ENCODE results near the gene C2orf72. TPM values are rescaled to one million over a fixed set of nuclear protein-coding genes. Genes with fewer than 3 reads are reported as not detected.

The C2orf72 gene
- total and polyA plus RNA-seq, 2 of the 13 experiments (the other 11 are each of a cell fraction or from before 2014, with no cell fraction given), result 147 to 203 TPM

GRCh38 chr2:231039821-231040364 is 2.6 kb downstream of the C2orf72 start (continued):
- TF ChIP-seq TCF7 (IDR thresholded peaks at IDR 0.05; ENCODE audit: low read depth), result no peak
- peak; percentile 31; the same call in 1 of the 2 replicates for TF ChIP-seq IRF2 (CRISPR knock-in tag; IDR thresholded peaks at IDR 0.05)
- peak; percentile 68 for TF ChIP-seq ZNF362 (CRISPR knock-in tag; IDR thresholded peaks at IDR 0.05; ENCODE audit: borderline replicate concordance)
- no peak for TF ChIP-seq MAFF (IDR thresholded peaks at IDR 0.05; ENCODE audit: low read depth, low read length)
- no peak for TF ChIP-seq ZKSCAN5 (CRISPR knock-in tag; IDR thresholded peaks at IDR 0.05)
- TF ChIP-seq ZFP36L2 (CRISPR knock-in tag; IDR thresholded peaks at IDR 0.05), result no peak
- peak; percentile 70; the same call in 1 of the 2 replicates for TF ChIP-seq REPIN1 (CRISPR knock-in tag; IDR thresholded peaks at IDR 0.05; ENCODE audit: borderline replicate concordance, low read depth)
- peak; percentile 29; the same call in 1 of the 2 replicates for TF ChIP-seq DPF2 (CRISPR knock-in tag; IDR thresholded peaks at IDR 0.05; ENCODE audit: borderline replicate concordance, low read depth)
- TF ChIP-seq CREB3 (CRISPR knock-in tag; IDR thresholded peaks at IDR 0.05), result no peak
- no peak for TF ChIP-seq NR0B2 (CRISPR knock-in tag; IDR thresholded peaks at IDR 0.05)
- TF ChIP-seq RFX1 (IDR thresholded peaks at IDR 0.05), result no peak
- TF ChIP-seq KDM3A (CRISPR knock-in tag; IDR thresholded peaks at IDR 0.05; ENCODE audit: low read depth), result no peak
- TF ChIP-seq ZSCAN22 (CRISPR knock-in tag; IDR thresholded peaks at IDR 0.05), result no peak
- TF ChIP-seq HES4 (CRISPR knock-in tag; IDR thresholded peaks at IDR 0.05; ENCODE audit: borderline replicate concordance), result no peak
- no peak for TF ChIP-seq ZBTB4 (CRISPR knock-in tag; IDR thresholded peaks at IDR 0.05; ENCODE audit: borderline replicate concordance)
- no peak for TF ChIP-seq RELA (CRISPR knock-in tag; IDR thresholded peaks at IDR 0.05)
- no peak for TF ChIP-seq ZNF724P (CRISPR knock-in tag; IDR thresholded peaks at IDR 0.05; ENCODE audit: borderline replicate concordance)
- TF ChIP-seq MYNN (CRISPR knock-in tag; IDR thresholded peaks at IDR 0.05; ENCODE audit: low read depth), result no peak
- TF ChIP-seq ZNF3 (CRISPR knock-in tag; IDR thresholded peaks at IDR 0.05), result peak; percentile 66; the same call in 1 of the 2 replicates
- TF ChIP-seq ISL2 (CRISPR knock-in tag; IDR thresholded peaks at IDR 0.05), result no peak
- no peak for TF ChIP-seq ZNF253 (CRISPR knock-in tag; IDR thresholded peaks at IDR 0.05; ENCODE audit: borderline replicate concordance)
- TF ChIP-seq ZNF737 (CRISPR knock-in tag; IDR thresholded peaks at IDR 0.05; ENCODE audit: borderline replicate concordance), result no peak
- TF ChIP-seq NRL (CRISPR knock-in tag; IDR thresholded peaks at IDR 0.05; ENCODE audit: borderline replicate concordance), result no peak
- no peak for TF ChIP-seq RNF219 (CRISPR knock-in tag; IDR thresholded peaks at IDR 0.05)

Measured in HepG2 (cell line).